SK-N-SH (cell line): Measurements from ENCODE around the gene TSNAXIP1. TPM values are rescaled to one million over a fixed set of nuclear protein-coding genes. Genes with fewer than 3 reads are reported as not detected.

ENCODE experiments used
- CTCF ChIA-PET: fragments of 300-600, 350-600 bp; formaldehyde crosslinking; extraction: SDS; loops from one replicate; lab custom pipeline; 2021; lab: Yijun Ruan, JAX
- POLR2A ChIA-PET: fragments of 350-600 bp; sonication (Branson Sonifier 250); formaldehyde crosslinking; extraction: SDS; loops from one replicate; lab custom pipeline; 2020; ENCODE audit warnings: antibody characterized with exemption, inconsistent platforms; lab: Yijun Ruan, JAX
- DNase-seq: peaks from one replicate; pipeline ENCODE4 v3.0.0; 2012
- H2AFZ ChIP-seq: fragments of 200-600 bp; sonication (generic); 2 replicates; pipeline ENCODE4 v1.8.1; 2016; ENCODE audit warnings: antibody characterized with exemption, mild to moderate bottlenecking, low read depth
- H3F3A ChIP-seq: fragments of 200-600 bp; sonication (generic); replicated peaks from 2 replicates; pipeline ENCODE3; 2016; ENCODE audit warnings: antibody characterized with exemption, mild to moderate bottlenecking; ENCODE audit not compliant: insufficient read depth
- H3K27ac ChIP-seq, 2 experiments: fragments of 200-500 bp in 1 of 2; fragments of 200-600 bp in 1 of 2; sonication (Bioruptor generic) in 1 of 2; sonication (generic), shearing (Covaris generic) in 1 of 2; 2 replicates each; pipeline versions ENCODE4 v1.5.1 to v1.6.1; 2014 to 2016; ENCODE audit warnings: low read depth in 2 of 2, inconsistent platforms in 1 of 2, low read length in 1 of 2, mild to moderate bottlenecking in 1 of 2, mixed read lengths in 1 of 2
- H3K27me3 ChIP-seq: fragments of 200-600 bp; sonication (generic), shearing (Covaris generic); 2 replicates; pipeline ENCODE4 v1.6.1; 2016; ENCODE audit warnings: mixed run types; ENCODE audit not compliant: insufficient read depth
- H3K36me3 ChIP-seq, 2 experiments: fragments of 200-500 bp in 1 of 2; fragments of 200-600 bp in 1 of 2; sonication (Bioruptor generic) in 1 of 2; sonication (generic) in 1 of 2; replicated peaks in 1 of 2; 2 replicates each; pipeline versions ENCODE3 to v1.5.1; 2014 to 2016; ENCODE audit warnings: low read length in 1 of 2, mild to moderate bottlenecking in 1 of 2; ENCODE audit not compliant: insufficient read depth in 2 of 2, control insufficient read depth in 1 of 2
- H3K4me1 ChIP-seq, 2 experiments: fragments of 200-500 bp in 1 of 2; fragments of 200-600 bp in 1 of 2; sonication (Bioruptor generic) in 1 of 2; sonication (generic), shearing (Covaris generic) in 1 of 2; 2 replicates each; pipeline versions ENCODE4 v1.5.1 to v1.6.1; 2014 to 2016; ENCODE audit warnings: low read depth in 1 of 2, low read length in 1 of 2, mixed run types in 1 of 2; ENCODE audit not compliant: insufficient read depth in 2 of 2, control insufficient read depth in 1 of 2
- H3K4me2 ChIP-seq: fragments of 200-600 bp; sonication (generic), shearing (Covaris generic); 2 replicates; pipeline ENCODE4 v1.6.1; 2017; ENCODE audit warnings: mixed run types
- H3K4me3 ChIP-seq, 2 experiments: fragments of 200-500 bp in 1 of 2; fragments of 200-600 bp in 1 of 2; sonication (Bioruptor generic) in 1 of 2; sonication (generic), shearing (Covaris generic) in 1 of 2; 2 replicates each; pipeline versions ENCODE4 v1.5.1 to v1.8.1; 2014 to 2016; ENCODE audit warnings: low read depth in 2 of 2, inconsistent platforms in 1 of 2, low read length in 1 of 2, mild to moderate bottlenecking in 1 of 2, mixed read lengths in 1 of 2, moderate library complexity in 1 of 2
- H3K79me2 ChIP-seq: fragments of 200-600 bp; sonication (generic); 2 replicates; pipeline ENCODE4 v1.8.1; 2017; ENCODE audit warnings: mild to moderate bottlenecking; ENCODE audit not compliant: insufficient read depth
- H3K9ac ChIP-seq: fragments of 200-600 bp; sonication (generic); 2 replicates; pipeline ENCODE4 v1.6.1; 2017; ENCODE audit warnings: mixed run types
- H3K9me2 ChIP-seq: fragments of 200-600 bp; sonication (generic); 2 replicates; pipeline ENCODE4 v1.6.1; 2017; ENCODE audit warnings: mixed run types
- H3K9me3 ChIP-seq: fragments of 200-600 bp; sonication (generic); 2 replicates; pipeline ENCODE4 v1.6.1; 2017; ENCODE audit warnings: mixed run types, mild to moderate bottlenecking, moderate library complexity
- H4K20me1 ChIP-seq: fragments of 200-600 bp; sonication (generic); 2 replicates; pipeline ENCODE4 v1.6.1; 2017; ENCODE audit warnings: mild to moderate bottlenecking, mixed run types; ENCODE audit not compliant: insufficient read depth
- CHD2 ChIP-seq: fragments of 150-350 bp; IDR thresholded peaks from 2 replicates; pipeline ENCODE4 v1.6.1; 2018; ENCODE audit warnings: low read length; ENCODE audit not compliant: partially characterized antibody
- CTCF ChIP-seq: fragments of 200-600 bp; sonication (generic); IDR thresholded peaks from 2 replicates; pipeline ENCODE4 v1.6.1; 2017; ENCODE audit warnings: antibody characterized with exemption, mild to moderate bottlenecking, moderate library complexity
- ELF1 ChIP-seq: IDR thresholded peaks from 2 replicates; pipeline ENCODE4 v1.4.0; 2012
- EP300 ChIP-seq, 2 experiments: IDR thresholded peaks; 2 replicates each; pipeline versions ENCODE4 v1.4.0 to v1.6.1; 2012; ENCODE audit warnings: borderline replicate concordance in 1 of 2, low read depth in 1 of 2, low read length in 1 of 2
- FOXJ3 ChIP-seq: sonication (generic); formaldehyde crosslinking; IDR thresholded peaks from 2 replicates; pipeline ENCODE4 v1.5.1; 2020; ENCODE audit warnings: mild to moderate bottlenecking, missing genetic modification reagents
- FOXM1 ChIP-seq: IDR thresholded peaks from 2 replicates; pipeline ENCODE4 v1.4.0; 2012; ENCODE audit warnings: low read depth, mild to moderate bottlenecking
- JUND ChIP-seq: IDR thresholded peaks from 2 replicates; pipeline ENCODE4 v1.4.0; 2012
- MXI1 ChIP-seq: IDR thresholded peaks from 2 replicates; pipeline ENCODE4 v1.6.1; 2012; ENCODE audit warnings: mild to moderate bottlenecking, low read depth, low read length, improper control_type of control experiment
- NFIC ChIP-seq: IDR thresholded peaks from 2 replicates; pipeline ENCODE4 v1.4.0; 2012; ENCODE audit warnings: borderline replicate concordance
- PBX3 ChIP-seq: IDR thresholded peaks from 2 replicates; pipeline ENCODE4; 2012
- POLR2AphosphoS5 ChIP-seq: IDR thresholded peaks from 2 replicates; pipeline ENCODE4 v1.6.1; 2012; ENCODE audit warnings: low read depth, low read length
- RAD21 ChIP-seq: IDR thresholded peaks from 2 replicates; pipeline ENCODE4 v1.6.1; 2012; ENCODE audit warnings: mild to moderate bottlenecking, low read length
- RCOR1 ChIP-seq: fragments of 150-350 bp; IDR thresholded peaks from 2 replicates; pipeline ENCODE4 v1.6.1; 2017; ENCODE audit warnings: antibody characterized with exemption, low read length
- REST ChIP-seq: IDR thresholded peaks from 2 replicates; pipeline ENCODE4 v1.6.1; 2012; ENCODE audit warnings: mild to moderate bottlenecking, low read depth, low read length, moderate library complexity
- SIN3A ChIP-seq: IDR thresholded peaks from 2 replicates; pipeline ENCODE4 v1.6.1; 2012; ENCODE audit warnings: low read depth, mild to moderate bottlenecking, low read length, moderate library complexity, borderline replicate concordance
- SMC3 ChIP-seq: IDR thresholded peaks from 2 replicates; pipeline ENCODE4 v1.6.1; 2012; ENCODE audit warnings: low read depth, low read length, improper control_type of control experiment
- TAF1 ChIP-seq: IDR thresholded peaks from 2 replicates; pipeline ENCODE4 v1.6.1; 2012; ENCODE audit warnings: low read depth, mild to moderate bottlenecking, low read length, moderate library complexity, borderline replicate concordance
- WGBS: methylation state at CpG from one replicate; pipeline ENCODE4 v1.1.6; 2017; ENCODE audit warnings: low lambda C conversion rate; 5-methylcytosine and 5-hydroxymethylcytosine counted together
- polyA plus RNA-seq, 3 experiments: library from polyadenylated mRNA; depleted of rRNA; stranded (reverse); fragments of >200 nt; gene quantifications; 2 replicates each; pipeline ENCODE4 v1.2.3, GENCODE V29; 2012
- TF ChIP-seq, protein P1 (sequence below): fragments of 150-350 bp; IDR thresholded peaks from 2 replicates; pipeline ENCODE4 v1.6.1; 2017; ENCODE audit warnings: antibody characterized with exemption, low read length, low read depth, borderline replicate concordance
- TF ChIP-seq, protein P2 (sequence below): IDR thresholded peaks from 2 replicates; pipeline ENCODE4 v1.4.0; 2012; ENCODE audit warnings: low read depth, borderline replicate concordance

The TSNAXIP1 gene
- polyA plus RNA-seq, 1 of the 3 experiments (the other 2 are of a cell fraction), result 4.4 TPM

DNA sequence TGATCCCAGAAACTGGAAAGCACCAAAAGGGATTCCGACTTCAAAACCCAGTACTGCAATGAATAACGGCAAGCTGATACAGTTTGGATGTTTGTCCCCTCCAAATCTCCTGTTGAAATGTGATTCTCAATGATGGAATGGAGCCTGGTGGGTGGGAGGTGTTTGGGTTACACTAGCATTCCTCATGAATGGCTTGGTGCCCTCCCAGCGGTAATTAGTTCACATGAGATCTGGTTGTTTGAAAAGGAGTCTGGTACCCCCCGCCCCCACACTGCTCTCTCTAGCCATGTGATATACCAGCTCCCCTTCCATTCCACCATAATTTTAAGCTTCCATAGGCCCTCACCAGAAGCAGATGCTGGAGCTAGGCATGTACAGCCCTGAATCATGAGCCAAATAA is 40.4 kb upstream of the TSNAXIP1 start:
- CTCF ChIA-PET, result interaction anchor here (1.4 to 2.5 kb wide), 2 partner anchors 50 to 94 kb away, joined by 5 to 6 read pairs; no protein-coding TSS in a partner anchor

More for the DNA sequence above, 40.4 kb upstream of the TSNAXIP1 start:
- POLR2A ChIA-PET, result no interaction called here
- Histone ChIP-seq H3K9ac (no peak overlapping the region), H3K9me3 (no peaks in the 10 kb centered on the region), H3K36me3 (peaks cover 0 to 7% of the 10 kb centered on the region in 2 experiments), H2AFZ (no peak overlapping the region), H3F3A (no peaks in the 10 kb centered on the region), H3K27ac (no peak overlapping the region), H3K27me3 (no peaks in the 10 kb centered on the region), H3K4me2 (no peak overlapping the region), H3K4me1 (peaks cover 0 to 3% of the 10 kb centered on the region in 2 experiments; a peak in 1 of 4 replicates), H3K79me2 (no peaks in the 10 kb centered on the region; the same call in 1 of the 2 replicates), H4K20me1 (no peaks in the 10 kb centered on the region), H3K4me3 (no peak overlapping the region), H3K9me2 (no peaks in the 10 kb centered on the region)
- no peak for DNase-seq
- no peak for TF ChIP-seq RCOR1
- TF ChIP-seq POLR2AphosphoS5, result no peak
- TF ChIP-seq ELF1, result no peak
- no peak for TF ChIP-seq MXI1
- no peak for TF ChIP-seq CHD2
- TF ChIP-seq, protein P1, sequence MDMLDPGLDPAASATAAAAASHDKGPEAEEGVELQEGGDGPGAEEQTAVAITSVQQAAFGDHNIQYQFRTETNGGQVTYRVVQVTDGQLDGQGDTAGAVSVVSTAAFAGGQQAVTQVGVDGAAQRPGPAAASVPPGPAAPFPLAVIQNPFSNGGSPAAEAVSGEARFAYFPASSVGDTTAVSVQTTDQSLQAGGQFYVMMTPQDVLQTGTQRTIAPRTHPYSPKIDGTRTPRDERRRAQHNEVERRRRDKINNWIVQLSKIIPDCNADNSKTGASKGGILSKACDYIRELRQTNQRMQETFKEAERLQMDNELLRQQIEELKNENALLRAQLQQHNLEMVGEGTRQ, result no peak
- no peak for TF ChIP-seq REST
- TF ChIP-seq, protein P2, sequence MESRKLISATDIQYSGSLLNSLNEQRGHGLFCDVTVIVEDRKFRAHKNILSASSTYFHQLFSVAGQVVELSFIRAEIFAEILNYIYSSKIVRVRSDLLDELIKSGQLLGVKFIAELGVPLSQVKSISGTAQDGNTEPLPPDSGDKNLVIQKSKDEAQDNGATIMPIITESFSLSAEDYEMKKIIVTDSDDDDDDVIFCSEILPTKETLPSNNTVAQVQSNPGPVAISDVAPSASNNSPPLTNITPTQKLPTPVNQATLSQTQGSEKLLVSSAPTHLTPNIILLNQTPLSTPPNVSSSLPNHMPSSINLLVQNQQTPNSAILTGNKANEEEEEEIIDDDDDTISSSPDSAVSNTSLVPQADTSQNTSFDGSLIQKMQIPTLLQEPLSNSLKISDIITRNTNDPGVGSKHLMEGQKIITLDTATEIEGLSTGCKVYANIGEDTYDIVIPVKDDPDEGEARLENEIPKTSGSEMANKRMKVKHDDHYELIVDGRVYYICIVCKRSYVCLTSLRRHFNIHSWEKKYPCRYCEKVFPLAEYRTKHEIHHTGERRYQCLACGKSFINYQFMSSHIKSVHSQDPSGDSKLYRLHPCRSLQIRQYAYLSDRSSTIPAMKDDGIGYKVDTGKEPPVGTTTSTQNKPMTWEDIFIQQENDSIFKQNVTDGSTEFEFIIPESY, result no peak
- no peak for TF ChIP-seq EP300 (IDR thresholded peaks at IDR 0.05; ENCODE audit: borderline replicate concordance in 1 of 2, low read depth in 1 of 2, low read length in 1 of 2)
- TF ChIP-seq PBX3, result no peak
- TF ChIP-seq SMC3, result no peak
- no peak for TF ChIP-seq TAF1
- no peak for TF ChIP-seq CTCF
- TF ChIP-seq JUND, result no peak
- no peak for TF ChIP-seq SIN3A
- TF ChIP-seq FOXM1, result no peak
- TF ChIP-seq NFIC, result no peak
- TF ChIP-seq FOXJ3, result no peak
- no peak for TF ChIP-seq RAD21
- 90% methylated on average over 4 of the region's 4 CpGs for WGBS
